ENCODE data around the gene WBP2. TPM values are rescaled to one million over a fixed set of nuclear protein-coding genes. Genes with fewer than 3 reads are reported as not detected.
"Not testable (repeated sequence)": the region's sequence is repeated elsewhere in the genome, so short reads cannot be mapped to it uniquely, and the experiment has no call there.

WBP2 gene
- total and polyA plus RNA-seq, 5 donors from 2014 or later: 77.7 to 118 (median 92.2) TPM

- Mint-ChIP-seq H3K36me3 (no peaks in the 10 kb centered on the region), H3K27ac (no peak overlapping the region)
- DNase-seq: no peak
Measured at GRCh38 chr17:75869282-75870141, 14.4 kb upstream of the WBP2 start.

GRCh38 chr17:75868730-75869281 is 13.7 kb upstream of the WBP2 start:
- ATAC-seq (ENCODE audit: low read depth in 2 of 2): not testable (repeated sequence)

More at GRCh38 chr17:75869282-75870141, 14.4 kb upstream of the WBP2 start:
- Mint-ChIP-seq H3K27me3 (peaks cover 4% of the 10 kb centered on the region), H3K4me3 (peak overlapping the region in 1 of 4 donors; percentile 21), H3K4me1 (peaks cover 0 to 34% (median 13%) of the 10 kb centered on the region in 4 donors), H3K9me3 (no peaks in the 10 kb centered on the region)
- no peaks in the 10 kb centered on the region for H3K27me3 ChIP-seq (ENCODE audit: control insufficient read depth, insufficient read depth, low read length)
- peaks cover 21% of the 10 kb centered on the region for H3K4me1 ChIP-seq (ENCODE audit: control insufficient read depth, insufficient read depth, low read length, poor library complexity, severe bottlenecking)
- peaks cover 5% of the 10 kb centered on the region for H3K36me3 ChIP-seq (ENCODE audit: control insufficient read depth, insufficient read depth, low read length)
- no peaks in the 10 kb centered on the region for H3K9me3 ChIP-seq (ENCODE audit: control insufficient read depth in 2 of 2, low read length in 2 of 2)
- H3K4me3 ChIP-seq (ENCODE audit: low read depth, low read length): no peak overlapping the region
- ATAC-seq (ENCODE audit: low read depth in 2 of 2): no peak
- no peak overlapping the region for H3K27ac ChIP-seq (ENCODE audit: insufficient read depth, low read length, poor library complexity, severe bottlenecking)

GRCh38 chr17:75865404-75866188 is 10.5 kb upstream of the WBP2 start:
- H3K9me3 Mint-ChIP-seq; H3K4me1 ChIP-seq (ENCODE audit: control insufficient read depth, insufficient read depth, low read length, poor library complexity, severe bottlenecking); DNase-seq; H3K27me3 Mint-ChIP-seq; H3K4me3 ChIP-seq (ENCODE audit: low read depth, low read length); H3K36me3 ChIP-seq (ENCODE audit: control insufficient read depth, insufficient read depth, low read length); ATAC-seq (ENCODE audit: low read depth in 2 of 2); H3K9me3 ChIP-seq (ENCODE audit: control insufficient read depth in 2 of 2, low read length in 2 of 2); H3K27me3 ChIP-seq (ENCODE audit: control insufficient read depth, insufficient read depth, low read length); H3K27ac ChIP-seq (ENCODE audit: insufficient read depth, low read length, poor library complexity, severe bottlenecking); H3K36me3 Mint-ChIP-seq; H3K4me3 Mint-ChIP-seq: not testable (repeated sequence)
- Mint-ChIP-seq H3K27ac (peak overlapping the region in 2 of 3 donors; percentile 51 to 52), H3K4me1 (peaks cover 0 to 19% (median 5%) of the 10 kb centered on the region in 4 donors)

More at GRCh38 chr17:75868730-75869281, 13.7 kb upstream of the WBP2 start:
- H3K4me1 ChIP-seq (ENCODE audit: control insufficient read depth, insufficient read depth, low read length, poor library complexity, severe bottlenecking): peaks cover 26% of the 10 kb centered on the region
- not testable (repeated sequence) for H3K36me3 ChIP-seq (ENCODE audit: control insufficient read depth, insufficient read depth, low read length); DNase-seq; H3K36me3 Mint-ChIP-seq; H3K9me3 Mint-ChIP-seq; H3K27ac ChIP-seq (ENCODE audit: insufficient read depth, low read length, poor library complexity, severe bottlenecking); H3K9me3 ChIP-seq (ENCODE audit: control insufficient read depth in 2 of 2, low read length in 2 of 2); H3K27me3 Mint-ChIP-seq; H3K27ac Mint-ChIP-seq; H3K4me3 ChIP-seq (ENCODE audit: low read depth, low read length); H3K27me3 ChIP-seq (ENCODE audit: control insufficient read depth, insufficient read depth, low read length); H3K4me3 Mint-ChIP-seq
- H3K4me1 Mint-ChIP-seq: peaks cover 0 to 33% (median 14%) of the 10 kb centered on the region in 4 donors

GRCh38 chr17:75864887-75865286 is 9.8 kb upstream of the WBP2 start:
- not testable (repeated sequence) for H3K27me3 ChIP-seq (ENCODE audit: control insufficient read depth, insufficient read depth, low read length); H3K27me3 Mint-ChIP-seq; H3K4me1 ChIP-seq (ENCODE audit: control insufficient read depth, insufficient read depth, low read length, poor library complexity, severe bottlenecking); H3K9me3 Mint-ChIP-seq; DNase-seq; H3K27ac ChIP-seq (ENCODE audit: insufficient read depth, low read length, poor library complexity, severe bottlenecking); H3K36me3 Mint-ChIP-seq; H3K36me3 ChIP-seq (ENCODE audit: control insufficient read depth, insufficient read depth, low read length); H3K9me3 ChIP-seq (ENCODE audit: control insufficient read depth in 2 of 2, low read length in 2 of 2); ATAC-seq (ENCODE audit: low read depth in 2 of 2); H3K4me3 ChIP-seq (ENCODE audit: low read depth, low read length)
- Mint-ChIP-seq H3K4me1 (peaks cover 0 to 18% (median 5%) of the 10 kb centered on the region in 4 donors), H3K27ac (peak overlapping the region in 1 of 3 donors; percentile 71), H3K4me3 (peak overlapping the region in 1 of 4 donors; percentile 7)

- no peaks in the 10 kb centered on the region for H3K36me3 ChIP-seq (ENCODE audit: control insufficient read depth, insufficient read depth, low read length)
- H3K27me3 ChIP-seq (ENCODE audit: control insufficient read depth, insufficient read depth, low read length): no peaks in the 10 kb centered on the region
- no peak overlapping the region for H3K4me3 ChIP-seq (ENCODE audit: low read depth, low read length)
- ATAC-seq (ENCODE audit: low read depth in 2 of 2) (peak; percentile 24 to 48), DNase-seq (peak in 1 of 3 donors; percentile 33)
- H3K9me3 ChIP-seq (ENCODE audit: control insufficient read depth in 2 of 2, low read length in 2 of 2): no peaks in the 10 kb centered on the region
- H3K27ac Mint-ChIP-seq: peak overlapping the region in 2 of 3 donors; percentile 66 to 71
- H3K9me3 Mint-ChIP-seq: no peaks in the 10 kb centered on the region
- H3K27me3 Mint-ChIP-seq: peaks cover 4% of the 10 kb centered on the region
- peak overlapping the region in 1 of 4 donors; percentile 7 for H3K4me3 Mint-ChIP-seq
- H3K4me1 Mint-ChIP-seq: peaks cover 0 to 19% (median 5%) of the 10 kb centered on the region in 4 donors
- H3K27ac ChIP-seq (ENCODE audit: insufficient read depth, low read length, poor library complexity, severe bottlenecking): no peak overlapping the region
- H3K36me3 Mint-ChIP-seq: no peaks in the 10 kb centered on the region
- H3K4me1 ChIP-seq (ENCODE audit: control insufficient read depth, insufficient read depth, low read length, poor library complexity, severe bottlenecking): peaks cover 9% of the 10 kb centered on the region
Measured at GRCh38 chr17:75864448-75864871, 9.3 kb upstream of the WBP2 start.

- Histone ChIP-seq H3K36me3 (ENCODE audit: control insufficient read depth, insufficient read depth, low read length) (no peaks in the 10 kb centered on the region), H3K9me3 (ENCODE audit: control insufficient read depth in 2 of 2, low read length in 2 of 2) (no peaks in the 10 kb centered on the region), H3K4me1 (ENCODE audit: control insufficient read depth, insufficient read depth, low read length, poor library complexity, severe bottlenecking) (peaks cover 17% of the 10 kb centered on the region), H3K27me3 (ENCODE audit: control insufficient read depth, insufficient read depth, low read length) (no peaks in the 10 kb centered on the region), H3K27ac (ENCODE audit: insufficient read depth, low read length, poor library complexity, severe bottlenecking) (no peak overlapping the region), H3K4me3 (ENCODE audit: low read depth, low read length) (no peak overlapping the region)
- H3K4me3 Mint-ChIP-seq: no peak overlapping the region
- H3K27me3 Mint-ChIP-seq: no peaks in the 10 kb centered on the region
- H3K27ac Mint-ChIP-seq: no peak overlapping the region
- H3K9me3 Mint-ChIP-seq: no peaks in the 10 kb centered on the region
- no peaks in the 10 kb centered on the region for H3K36me3 Mint-ChIP-seq
- ATAC-seq (ENCODE audit: low read depth in 2 of 2) (no peak), DNase-seq (no peak)
- H3K4me1 Mint-ChIP-seq: peaks cover 0 to 36% (median 13%) of the 10 kb centered on the region in 4 donors
Measured at GRCh38 chr17:75861927-75862317, 6.8 kb upstream of the WBP2 start.

- peak overlapping the region; percentile 14 for H3K27ac ChIP-seq (ENCODE audit: insufficient read depth, low read length, poor library complexity, severe bottlenecking)
- not testable (repeated sequence) for H3K36me3 ChIP-seq (ENCODE audit: control insufficient read depth, insufficient read depth, low read length); H3K9me3 ChIP-seq (ENCODE audit: control insufficient read depth in 2 of 2, low read length in 2 of 2); H3K36me3 Mint-ChIP-seq; H3K4me3 ChIP-seq (ENCODE audit: low read depth, low read length); H3K27ac Mint-ChIP-seq; DNase-seq; H3K27me3 ChIP-seq (ENCODE audit: control insufficient read depth, insufficient read depth, low read length); H3K27me3 Mint-ChIP-seq; H3K9me3 Mint-ChIP-seq; ATAC-seq (ENCODE audit: low read depth in 2 of 2)
- Mint-ChIP-seq H3K4me3 (peak overlapping the region in 1 of 4 donors; percentile 76), H3K4me1 (peaks cover 5 to 37% (median 18%) of the 10 kb centered on the region in 4 donors)
- peaks cover 25% of the 10 kb centered on the region for H3K4me1 ChIP-seq (ENCODE audit: control insufficient read depth, insufficient read depth, low read length, poor library complexity, severe bottlenecking)
Measured at GRCh38 chr17:75859358-75859757, 4.2 kb upstream of the WBP2 start.

All from CD4-positive, CD25-positive, alpha-beta regulatory T cell (primary cell).